OCI-LY3 (cell line): ENCODE data around the gene CCM2L.

Source experiments
- H2AFZ ChIP-seq: fragments of 200-600, 300-600 bp; shearing (Covaris generic); 2 replicates; pipeline ENCODE4 v1.6.0; 2014; ENCODE audit warnings: antibody characterized with exemption, low read depth, low read length
- H3K27ac ChIP-seq: fragments of 200-600, 300-600 bp; sonication (generic); 2 replicates; pipeline ENCODE4 v1.5.1; 2014; ENCODE audit warnings: mild to moderate bottlenecking, low read length, moderate library complexity, mixed read lengths
- H3K27me3 ChIP-seq: fragments of 200-600, 300-600 bp; sonication (generic); 2 replicates; pipeline ENCODE4 v1.6.1; 2014; ENCODE audit warnings: low read depth, low read length, mixed read lengths
- H3K36me3 ChIP-seq: fragments of 200-600, 300-600 bp; sonication (generic); replicated peaks from 2 replicates; pipeline ENCODE3; 2014; ENCODE audit warnings: low read depth, low read length, mixed read lengths
- H3K4me1 ChIP-seq: fragments of 300-600, 200-600 bp; sonication (generic); 2 replicates; pipeline ENCODE4 v1.6.1; 2014; ENCODE audit warnings: low read length, mixed read lengths
- H3K4me2 ChIP-seq: fragments of 200-600, 300-600 bp; sonication (generic); 2 replicates; pipeline ENCODE4 v1.6.1; 2014; ENCODE audit warnings: low read length, mixed read lengths
- H3K4me3 ChIP-seq: fragments of 300-600, 200-600 bp; sonication (generic); 2 replicates; pipeline ENCODE4 v1.5.1; 2014; ENCODE audit warnings: antibody characterized with exemption, mild to moderate bottlenecking, low read length, moderate library complexity
- H3K79me2 ChIP-seq: fragments of 300-600, 200-600 bp; shearing (Covaris generic); 2 replicates; pipeline ENCODE4 v1.6.1; 2014; ENCODE audit warnings: mild to moderate bottlenecking, low read length, mixed read lengths
- H3K9ac ChIP-seq: fragments of 300-600, 200-600 bp; shearing (Covaris generic); 2 replicates; pipeline ENCODE4 v1.6.0; 2014; ENCODE audit warnings: mild to moderate bottlenecking, low read length, moderate library complexity
- H3K9me3 ChIP-seq: fragments of 200-600, 300-600 bp; shearing (Covaris generic); 2 replicates; pipeline ENCODE4 v1.6.1; 2014; ENCODE audit warnings: low read length, mixed read lengths; ENCODE audit not compliant: insufficient read depth
- H4K20me1 ChIP-seq: fragments of 200-600, 300-600 bp; sonication (generic); 2 replicates; pipeline ENCODE4 v1.6.1; 2016; ENCODE audit warnings: low read length, mixed read lengths; ENCODE audit not compliant: insufficient read depth
- EZH2phosphoT487 ChIP-seq: fragments of 200-600 bp; shearing (Covaris generic); IDR thresholded peaks from 2 replicates; pipeline ENCODE4 v1.6.1; 2018; ENCODE audit warnings: antibody characterized with exemption, mixed run types, low read depth
- TF ChIP-seq, protein P1 (sequence below): fragments of 200-600, 300-600 bp; sonication (generic); IDR thresholded peaks from 2 replicates; pipeline ENCODE4 v1.5.1; 2014; ENCODE audit warnings: antibody characterized with exemption, low read length, low read depth

The CCM2L gene

DNA sequence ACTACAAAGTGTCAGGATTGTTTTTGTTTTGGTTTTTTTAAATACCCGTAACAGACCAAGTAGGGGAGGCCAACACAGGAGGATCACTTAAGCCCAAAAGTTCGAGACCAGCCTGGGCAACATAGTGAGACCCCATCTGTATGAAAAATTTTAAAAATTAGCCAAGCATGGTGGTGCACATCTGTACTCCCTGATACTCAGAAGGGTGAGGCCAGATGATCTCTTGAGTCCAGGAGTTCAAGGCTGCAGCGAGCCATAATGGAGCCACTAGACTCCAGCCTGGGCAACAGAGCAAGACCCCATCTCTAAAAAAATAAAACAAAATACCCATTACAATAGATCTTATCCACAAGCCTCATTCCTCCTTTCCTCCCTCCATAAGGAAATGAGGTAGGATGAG is 70.5 kb downstream of the CCM2L start:
- H3K4me2 ChIP-seq = no peak overlapping the region
- no peak overlapping the region for H3K4me3 ChIP-seq
- TF ChIP-seq EZH2phosphoT487 = no peak
- TF ChIP-seq, protein P1, sequence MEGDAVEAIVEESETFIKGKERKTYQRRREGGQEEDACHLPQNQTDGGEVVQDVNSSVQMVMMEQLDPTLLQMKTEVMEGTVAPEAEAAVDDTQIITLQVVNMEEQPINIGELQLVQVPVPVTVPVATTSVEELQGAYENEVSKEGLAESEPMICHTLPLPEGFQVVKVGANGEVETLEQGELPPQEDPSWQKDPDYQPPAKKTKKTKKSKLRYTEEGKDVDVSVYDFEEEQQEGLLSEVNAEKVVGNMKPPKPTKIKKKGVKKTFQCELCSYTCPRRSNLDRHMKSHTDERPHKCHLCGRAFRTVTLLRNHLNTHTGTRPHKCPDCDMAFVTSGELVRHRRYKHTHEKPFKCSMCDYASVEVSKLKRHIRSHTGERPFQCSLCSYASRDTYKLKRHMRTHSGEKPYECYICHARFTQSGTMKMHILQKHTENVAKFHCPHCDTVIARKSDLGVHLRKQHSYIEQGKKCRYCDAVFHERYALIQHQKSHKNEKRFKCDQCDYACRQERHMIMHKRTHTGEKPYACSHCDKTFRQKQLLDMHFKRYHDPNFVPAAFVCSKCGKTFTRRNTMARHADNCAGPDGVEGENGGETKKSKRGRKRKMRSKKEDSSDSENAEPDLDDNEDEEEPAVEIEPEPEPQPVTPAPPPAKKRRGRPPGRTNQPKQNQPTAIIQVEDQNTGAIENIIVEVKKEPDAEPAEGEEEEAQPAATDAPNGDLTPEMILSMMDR = no peak

More for the DNA sequence above, 70.5 kb downstream of the CCM2L start:
- Histone ChIP-seq H3K9ac (no peak overlapping the region), H4K20me1 (0 out of 2 replicates have a peak, but pooled peaks cover 6% of the 10 kb centered on the region), H3K79me2 (0 out of 2 replicates have a peak, but pooled peaks cover 5% of the 10 kb centered on the region), H3K27me3 (no peaks in the 10 kb centered on the region), H3K4me1 (no peaks in the 10 kb centered on the region), H3K36me3 (peaks cover 82% of the 10 kb centered on the region), H3K9me3 (no peaks in the 10 kb centered on the region), H3K27ac (no peak overlapping the region), H2AFZ (no peak overlapping the region)
